Spleen (tissue), 3 donors: Measurements from ENCODE around the gene ZDHHC5.

Experiments used
- POLR2A ChIP-seq, 3 donors: fragments of 450-650 bp; IDR thresholded peaks; one replicate each; pipeline ENCODE4 v1.5.1; 2017; ENCODE audit warnings: antibody characterized with exemption in 3 of 3, mild to moderate bottlenecking in 1 of 3
- POLR2AphosphoS5 ChIP-seq, 3 donors: sonication (generic); formaldehyde crosslinking; IDR thresholded peaks; one replicate each; pipeline ENCODE4 v1.5.1; 2017; ENCODE audit warnings: antibody characterized with exemption in 3 of 3

- TF ChIP-seq POLR2A (IDR thresholded peaks at IDR 0.05) (no peak), POLR2AphosphoS5 (IDR thresholded peaks at IDR 0.05) (no peak)
Observed at GRCh38 chr11:57641011-57641807, 26.7 kb upstream of the ZDHHC5 start.
